ENCODE measurements around the gene ARHGAP23.

DNA sequence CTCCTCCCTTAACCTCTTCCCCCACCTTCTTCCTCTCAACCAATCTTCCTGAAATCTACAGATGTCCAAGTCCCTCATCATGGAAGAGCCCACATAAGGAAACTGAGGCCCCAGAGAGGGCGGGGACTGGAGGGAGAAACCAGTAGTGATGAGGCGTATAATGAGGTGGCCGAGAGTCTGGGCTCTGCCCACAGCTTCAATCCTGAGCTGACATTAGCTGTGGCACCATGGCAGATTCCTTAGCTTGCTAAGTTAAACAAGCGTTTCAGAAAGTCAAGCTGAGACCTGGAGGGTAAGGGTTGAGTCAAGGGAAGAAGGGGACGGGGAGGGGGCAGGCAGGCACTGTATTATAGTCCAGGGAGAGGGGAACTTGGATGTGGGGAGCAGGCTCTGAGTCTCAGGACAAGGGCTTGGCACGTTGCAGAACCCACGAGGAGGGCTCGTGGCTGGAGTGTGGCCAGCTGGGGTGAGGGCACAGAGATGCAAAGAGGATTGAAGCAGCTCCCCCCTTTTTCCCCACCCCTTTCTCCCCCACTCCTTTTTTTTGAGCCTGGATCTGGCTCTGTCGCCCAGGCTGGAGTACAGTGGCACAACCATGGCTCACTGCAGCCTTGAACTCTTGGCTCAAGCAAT lies 13.3 kb downstream of the ARHGAP23 start:
- TF ChIP-seq POLR2AphosphoS5 (IDR thresholded peaks at IDR 0.05) (no peak), TAF1 (IDR thresholded peaks at IDR 0.05; ENCODE audit: low read depth) (no peak), RAD21 (conservative IDR thresholded peaks at IDR 0.05) (no peak)
- TF ChIP-seq, protein P1, sequence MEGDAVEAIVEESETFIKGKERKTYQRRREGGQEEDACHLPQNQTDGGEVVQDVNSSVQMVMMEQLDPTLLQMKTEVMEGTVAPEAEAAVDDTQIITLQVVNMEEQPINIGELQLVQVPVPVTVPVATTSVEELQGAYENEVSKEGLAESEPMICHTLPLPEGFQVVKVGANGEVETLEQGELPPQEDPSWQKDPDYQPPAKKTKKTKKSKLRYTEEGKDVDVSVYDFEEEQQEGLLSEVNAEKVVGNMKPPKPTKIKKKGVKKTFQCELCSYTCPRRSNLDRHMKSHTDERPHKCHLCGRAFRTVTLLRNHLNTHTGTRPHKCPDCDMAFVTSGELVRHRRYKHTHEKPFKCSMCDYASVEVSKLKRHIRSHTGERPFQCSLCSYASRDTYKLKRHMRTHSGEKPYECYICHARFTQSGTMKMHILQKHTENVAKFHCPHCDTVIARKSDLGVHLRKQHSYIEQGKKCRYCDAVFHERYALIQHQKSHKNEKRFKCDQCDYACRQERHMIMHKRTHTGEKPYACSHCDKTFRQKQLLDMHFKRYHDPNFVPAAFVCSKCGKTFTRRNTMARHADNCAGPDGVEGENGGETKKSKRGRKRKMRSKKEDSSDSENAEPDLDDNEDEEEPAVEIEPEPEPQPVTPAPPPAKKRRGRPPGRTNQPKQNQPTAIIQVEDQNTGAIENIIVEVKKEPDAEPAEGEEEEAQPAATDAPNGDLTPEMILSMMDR (IDR thresholded peaks at IDR 0.05; ENCODE audit: poor library complexity, severe bottlenecking) = no peak

Data from neural cell (in vitro differentiated cells).